ENCODE data around the gene ACTN2.

ACTN2 gene

GRCh38 chr1:236785477-236785876, 99.2 kb downstream of the ACTN2 start:
- no peak for DNase-seq

GRCh38 chr1:236786453-236786852, 100.2 kb downstream of the ACTN2 start:
- no peak for DNase-seq

DNA sequence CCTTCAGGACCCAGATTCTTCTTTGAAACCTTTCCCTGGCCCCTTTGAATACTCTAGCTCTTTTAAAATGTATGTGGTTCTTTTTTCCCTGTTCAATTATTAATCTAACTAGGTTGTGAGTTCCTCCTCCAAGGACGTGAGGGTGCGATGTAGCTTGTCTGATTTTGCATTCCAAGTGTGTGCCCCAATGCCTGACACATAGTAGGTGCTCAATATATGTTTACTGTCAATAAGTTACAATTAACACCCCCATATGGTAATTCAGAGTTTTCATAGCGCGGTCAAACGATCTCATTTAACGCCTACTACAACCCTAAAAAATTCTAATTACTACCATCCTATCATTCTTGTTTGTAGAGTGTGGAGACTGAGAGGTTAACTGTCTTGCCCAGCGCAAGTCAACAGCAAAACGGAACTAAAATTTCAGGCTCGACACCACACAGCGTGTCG, 108.3 kb downstream of the ACTN2 start:
- no peak for DNase-seq

DNA sequence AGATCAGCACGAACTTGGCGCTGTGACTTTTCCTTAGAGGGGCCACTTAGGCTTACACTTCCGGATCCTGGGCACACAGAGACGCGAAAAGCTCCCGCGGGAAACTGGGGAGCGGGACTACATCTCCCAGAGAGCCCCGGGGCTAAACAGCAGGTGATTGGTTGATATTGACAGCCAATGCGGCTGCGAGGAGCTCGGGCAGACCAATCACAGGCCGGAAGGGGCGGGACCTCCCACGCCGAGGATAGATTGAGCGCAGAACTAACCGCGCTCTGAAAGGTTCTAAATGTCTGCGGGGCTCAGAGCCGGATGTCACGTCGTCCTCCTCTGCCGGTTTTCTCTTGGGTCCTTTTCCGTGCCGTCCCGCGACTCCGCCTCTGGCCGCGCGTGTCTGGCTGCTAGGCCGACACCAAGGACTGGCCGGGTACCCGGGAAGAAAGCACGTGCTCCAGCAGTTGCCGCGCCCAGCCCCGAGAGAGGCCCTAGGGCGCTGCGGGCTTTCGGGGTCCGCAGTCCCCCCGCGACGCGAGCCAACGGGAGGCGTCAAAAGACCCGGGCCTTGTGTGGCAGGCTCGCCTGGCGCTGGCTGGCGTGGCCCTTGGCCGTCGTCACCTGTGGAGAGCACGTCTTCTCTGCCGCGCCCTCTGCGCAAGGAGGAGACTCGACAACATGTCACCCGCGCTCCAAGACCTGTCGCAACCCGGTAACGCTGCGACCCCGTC, 108.9 kb downstream of the ACTN2 start, which contains the start of gene MTR:
TSS of gene MTR (plus strand) at position 258 of the 722 bp plus-strand sequence. CDS start at position 670, 412 bp downstream.
- peak; percentile 74 to 85 for DNase-seq

DNA sequence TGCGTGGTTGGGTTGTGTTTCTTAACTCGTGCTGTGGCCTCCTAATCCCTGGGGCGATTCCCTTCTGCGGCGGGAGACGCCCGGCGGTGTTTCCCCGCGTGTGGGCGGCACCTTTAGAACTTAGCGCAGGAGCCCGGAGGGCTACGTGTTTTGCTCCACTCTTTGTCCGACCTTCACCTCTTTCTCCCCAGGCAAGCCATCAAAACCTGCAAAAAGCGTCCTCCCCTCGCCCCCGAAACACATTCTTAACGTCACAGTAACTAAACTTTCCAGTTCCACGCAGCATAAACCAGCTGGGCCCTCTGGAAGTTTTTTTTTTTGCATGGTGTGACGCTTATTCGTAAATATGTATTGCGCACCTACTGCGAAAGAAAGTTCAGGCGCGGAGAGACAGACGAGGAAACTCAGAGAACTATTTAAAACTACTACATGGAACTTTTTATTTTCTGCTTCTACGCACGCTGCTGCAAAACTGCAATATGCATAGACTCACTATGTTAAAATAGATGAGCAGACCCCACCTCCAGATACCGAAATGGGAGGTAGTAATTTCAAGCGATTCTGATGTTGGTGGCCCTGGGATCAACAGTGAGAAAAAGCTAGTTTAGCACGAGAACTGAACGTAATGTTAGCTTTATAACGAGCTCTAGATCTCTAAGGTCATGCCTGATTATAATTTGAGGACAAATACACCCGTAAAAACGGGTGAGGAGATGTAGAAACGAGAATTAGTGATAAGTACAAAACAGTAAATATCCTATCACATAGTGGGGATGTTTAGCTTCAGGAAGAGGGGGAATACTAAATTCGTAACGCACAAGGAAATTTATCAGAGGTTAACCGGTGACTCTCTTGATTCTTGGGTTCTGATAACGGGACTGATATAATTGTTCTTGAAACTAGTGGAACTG, 109.7 kb downstream of the ACTN2 start:
- DNase-seq, result no peak

DNA sequence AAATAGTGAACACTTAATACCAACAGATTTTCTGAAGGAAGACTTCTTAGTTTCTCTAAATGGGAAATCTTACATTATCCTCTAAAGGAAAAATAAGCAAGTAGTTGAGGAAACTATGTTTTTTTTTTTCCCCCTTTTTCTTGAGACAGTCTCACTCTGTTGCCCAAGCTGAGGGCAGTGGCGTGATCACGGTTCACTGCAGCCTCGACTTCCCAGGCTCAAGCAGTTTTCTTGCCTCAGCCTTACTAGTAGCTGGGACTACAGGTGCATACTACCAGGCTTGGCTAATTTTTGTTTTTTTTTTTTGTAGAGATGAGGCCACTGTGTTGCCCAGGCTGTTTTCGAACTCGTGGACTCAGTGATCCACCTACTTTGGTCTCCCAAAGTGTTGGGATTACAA, 112.7 kb downstream of the ACTN2 start:
- DNase-seq, result no peak

- DNase-seq, result no peak
These were observed 113.8 kb downstream of the ACTN2 start for GRCh38 chr1:236800002-236800620.

- DNase-seq, result no peak
These were observed 114.3 kb downstream of the ACTN2 start for GRCh38 chr1:236800623-236801022.

DNA sequence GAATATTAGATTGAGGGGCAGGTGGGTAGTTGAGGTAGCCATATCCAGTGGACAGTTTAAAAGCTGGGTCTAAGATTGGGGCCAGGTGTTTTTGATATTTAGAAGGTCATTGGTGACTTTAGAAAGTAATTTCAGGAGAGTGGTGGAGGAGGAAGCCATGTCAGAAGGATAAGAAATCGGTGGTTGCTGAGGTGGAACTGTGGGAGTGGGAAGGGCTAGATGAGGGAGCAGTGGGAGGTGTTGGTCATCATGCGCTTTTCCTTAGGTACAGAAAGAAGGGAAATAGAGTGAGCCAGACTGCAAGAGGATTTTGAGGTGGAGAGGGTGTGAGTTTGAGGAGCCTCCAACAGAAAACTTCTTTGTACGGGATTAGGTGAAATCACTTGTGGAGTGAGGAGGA, 116.0 kb downstream of the ACTN2 start:
- no peak for DNase-seq

DNA sequence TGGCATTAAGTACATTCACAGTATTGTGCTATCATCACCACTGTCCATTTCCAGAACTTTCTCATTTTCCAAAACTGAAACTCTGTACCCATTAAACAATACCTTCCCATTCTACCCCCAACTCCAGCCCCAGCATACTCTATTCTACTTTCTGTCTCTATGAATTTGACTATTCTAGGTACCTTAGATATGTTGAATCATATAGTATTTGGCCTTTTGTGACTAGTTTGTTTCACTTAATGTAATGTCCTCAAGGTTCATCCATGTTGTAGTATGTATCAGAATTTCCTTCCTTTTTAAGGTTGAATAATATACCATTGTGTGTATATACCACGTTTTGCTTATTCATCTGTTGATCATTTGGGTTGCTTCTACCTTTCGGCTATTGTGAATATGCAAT, 120.3 kb downstream of the ACTN2 start:
- no peak for DNase-seq

- DNase-seq, result no peak
These were observed 121.7 kb downstream of the ACTN2 start for GRCh38 chr1:236808005-236808404.

DNA sequence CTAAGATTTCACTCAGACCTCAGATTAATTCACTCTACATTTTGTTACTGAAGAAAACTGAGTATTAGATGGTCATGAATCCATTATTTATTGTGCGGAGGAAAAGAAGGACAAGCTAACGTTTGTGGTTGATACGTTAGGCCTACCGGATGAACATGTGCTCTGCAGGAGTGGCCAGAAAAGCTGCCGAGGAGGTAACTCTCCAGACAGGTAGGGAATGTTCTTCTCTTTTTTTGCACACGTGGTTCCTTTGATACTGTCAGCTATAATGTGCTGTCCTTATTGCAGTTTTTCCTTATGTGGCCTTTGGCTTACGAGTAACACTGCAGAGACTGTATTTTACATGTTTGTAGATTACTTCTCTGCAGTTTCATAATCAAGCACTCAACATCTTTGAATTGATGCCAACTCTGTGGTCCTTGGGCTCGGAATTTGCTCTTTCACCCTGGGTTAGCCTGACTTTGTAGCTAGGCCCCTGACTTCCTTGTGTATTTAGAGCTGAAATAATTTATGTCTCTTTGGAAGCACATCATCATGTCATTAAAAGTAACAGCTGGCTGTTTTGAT, 122.3 kb downstream of the ACTN2 start:
- DNase-seq, result no peak

DNA sequence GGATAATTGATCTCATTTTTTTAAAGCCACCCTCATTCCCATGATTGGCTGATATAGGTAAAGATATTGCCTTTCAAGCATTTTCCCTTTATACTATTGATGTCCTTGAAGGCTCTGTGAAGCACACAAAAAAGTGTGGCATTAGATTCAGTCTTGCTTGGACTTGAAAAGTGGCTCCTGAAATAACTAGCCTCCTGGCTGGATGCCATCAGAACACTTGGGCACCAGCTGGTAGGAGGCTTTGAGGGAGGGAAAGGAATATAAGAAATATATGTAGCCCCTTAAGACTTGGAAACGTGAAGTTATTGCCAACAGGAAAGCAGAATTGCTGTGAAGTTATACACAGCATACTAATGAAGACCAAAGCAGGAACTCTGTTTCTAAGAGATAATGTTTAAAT, 122.8 kb downstream of the ACTN2 start:
- DNase-seq, result no peak

DNA sequence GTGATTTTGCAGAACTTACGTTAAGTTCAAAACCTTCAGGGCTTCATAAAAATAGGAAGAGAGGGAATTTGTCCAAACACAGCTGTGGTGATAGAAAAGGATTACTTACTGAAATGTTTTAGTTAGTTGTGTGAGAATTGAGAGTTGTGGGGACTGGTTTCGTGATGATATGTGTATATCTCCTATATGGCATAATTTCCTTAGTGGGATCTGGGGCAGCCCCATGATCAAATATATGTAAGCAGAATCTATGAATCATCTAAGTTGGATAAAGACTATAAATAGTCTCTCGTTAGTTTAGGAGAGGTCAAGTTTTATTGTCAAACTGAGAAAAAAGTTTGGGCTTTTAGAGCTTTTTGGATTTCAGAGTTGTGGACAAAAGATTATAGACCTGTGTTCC, 123.7 kb downstream of the ACTN2 start:
- no peak for DNase-seq

DNA sequence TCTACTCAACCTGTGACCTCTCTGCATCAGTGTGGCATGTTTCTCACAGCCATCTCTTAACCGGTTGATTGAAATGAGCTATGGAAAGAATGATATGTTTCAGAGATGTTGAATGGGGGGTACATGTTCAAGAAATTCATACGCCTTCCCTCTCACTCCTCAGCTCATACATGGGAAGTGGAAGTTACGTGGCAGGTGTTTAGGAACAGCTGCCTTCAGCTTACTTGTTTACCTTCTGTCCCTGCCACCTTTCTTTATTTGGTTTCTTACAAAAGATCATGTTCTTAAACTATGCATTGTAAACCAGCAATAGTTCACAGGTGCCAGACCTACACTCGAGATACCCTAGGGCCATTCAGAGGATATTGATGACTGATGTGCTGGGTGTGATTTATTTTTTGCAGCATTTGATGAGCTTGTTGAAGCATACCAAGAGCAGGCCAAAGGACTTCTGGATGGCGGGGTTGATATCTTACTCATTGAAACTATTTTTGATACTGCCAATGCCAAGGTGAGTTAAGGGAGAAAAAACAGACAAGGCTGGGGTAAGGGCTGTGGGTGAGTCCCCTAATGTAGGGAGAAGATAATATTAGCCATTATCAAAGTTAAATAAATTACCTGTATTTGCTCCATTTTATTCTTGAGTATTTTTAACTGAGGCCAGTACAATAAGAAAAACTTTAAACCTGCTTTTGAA, 126.2 kb downstream of the ACTN2 start:
- DNase-seq, result no peak

All from NCI-H187 (cell line).